ENCODE measurements around the gene ZC3H12C.

- TF ChIP-seq GABPA (IDR thresholded peaks at IDR 0.05; ENCODE audit: low read depth, low read length) (no peak), GABPA (CRISPR knock-in tag; IDR thresholded peaks at IDR 0.05; ENCODE audit: low read depth) (no peak), ZNF280D (CRISPR knock-in tag; IDR thresholded peaks at IDR 0.05) (no peak), YY1 (IDR thresholded peaks at IDR 0.05; ENCODE audit: insufficient read depth, insufficient replicate concordance, low read depth, low read length) (no peak), ZNF318 (CRISPR knock-in tag; IDR thresholded peaks at IDR 0.05) (no peak), CREB1 (IDR thresholded peaks at IDR 0.05) (no peak), CREB1 (CRISPR knock-in tag; IDR thresholded peaks at IDR 0.05) (no peak), RXRA (CRISPR knock-in tag; IDR thresholded peaks at IDR 0.05) (no peak), HOMEZ (CRISPR knock-in tag; IDR thresholded peaks at IDR 0.05; ENCODE audit: low read depth) (no peak), POLR2AphosphoS5 (IDR thresholded peaks at IDR 0.05; ENCODE audit: low read depth, low read length) (no peak), MIER3 (CRISPR knock-in tag; IDR thresholded peaks at IDR 0.05; ENCODE audit: borderline replicate concordance) (no peak), ZFP82 (CRISPR knock-in tag; IDR thresholded peaks at IDR 0.05; ENCODE audit: borderline replicate concordance) (no peak)
Observed at GRCh38 chr11:110071197-110071596, 22.0 kb upstream of the ZC3H12C start.
